ENCODE measurements around the gene ATP6V1E1.

Gene ATP6V1E1

GRCh38 chr22:17633217-17633997 is 4.9 kb upstream of the ATP6V1E1 start:
- DNase-seq = no peak

- DNase-seq = no peak
Observed at GRCh38 chr22:17631076-17631565, 2.6 kb upstream of the ATP6V1E1 start.

GRCh38 chr22:17629641-17630040 is 1.1 kb upstream of the ATP6V1E1 start:
- DNase-seq = no peak

- DNase-seq = no peak
Observed at GRCh38 chr22:17629173-17629489, 582 bp upstream of the ATP6V1E1 start.

GRCh38 chr22:17627961-17628405 is 566 bp downstream of the ATP6V1E1 start:
- no peak for DNase-seq

- DNase-seq = no peak
Observed at GRCh38 chr22:17613280-17613679, 15.3 kb downstream of the ATP6V1E1 start.

GRCh38 chr22:17612057-17612456 is 16.5 kb downstream of the ATP6V1E1 start:
- no peak for DNase-seq

- no peak for DNase-seq
Observed at GRCh38 chr22:17607891-17608521, 20.5 kb downstream of the ATP6V1E1 start.

GRCh38 chr22:17606496-17606895 is 22.1 kb downstream of the ATP6V1E1 start:
- no peak for DNase-seq

- DNase-seq = no peak
Observed at GRCh38 chr22:17603668-17604067, 24.9 kb downstream of the ATP6V1E1 start.

GRCh38 chr22:17601031-17601430 is 27.5 kb downstream of the ATP6V1E1 start:
- DNase-seq = no peak

- no peak for DNase-seq
Observed at GRCh38 chr22:17598318-17598717, 30.2 kb downstream of the ATP6V1E1 start.

GRCh38 chr22:17597217-17597616 is 31.3 kb downstream of the ATP6V1E1 start:
- DNase-seq = no peak

GRCh38 chr22:17596226-17596625 is 32.3 kb downstream of the ATP6V1E1 start:
- DNase-seq = no peak

GRCh38 chr22:17592201-17592600 is 36.3 kb downstream of the ATP6V1E1 start:
- DNase-seq = no peak

GRCh38 chr22:17590586-17590985 is 38.0 kb downstream of the ATP6V1E1 start:
- no peak for DNase-seq

- no peak for DNase-seq
Observed at GRCh38 chr22:17589810-17590375, 38.7 kb downstream of the ATP6V1E1 start.

- DNase-seq = no peak
Observed at GRCh38 chr22:17588606-17589005, 39.9 kb downstream of the ATP6V1E1 start.

GRCh38 chr22:17587629-17588028 is 40.9 kb downstream of the ATP6V1E1 start:
- DNase-seq = no peak

GRCh38 chr22:17586831-17587440 is 41.6 kb downstream of the ATP6V1E1 start:
- DNase-seq = no peak

- no peak for DNase-seq
Observed at GRCh38 chr22:17583151-17583550, 45.4 kb downstream of the ATP6V1E1 start.

GRCh38 chr22:17581631-17582030 is 46.9 kb downstream of the ATP6V1E1 start:
- no peak for DNase-seq

- no peak for DNase-seq
Observed at GRCh38 chr22:17581056-17581455, 47.5 kb downstream of the ATP6V1E1 start.
